Measurements from ENCODE around the gene HCRTR1. TPM values are rescaled to one million over a fixed set of nuclear protein-coding genes. Genes with fewer than 3 reads are reported as not detected.

The HCRTR1 gene
- total RNA-seq, result not detected in 2 replicates

DNA sequence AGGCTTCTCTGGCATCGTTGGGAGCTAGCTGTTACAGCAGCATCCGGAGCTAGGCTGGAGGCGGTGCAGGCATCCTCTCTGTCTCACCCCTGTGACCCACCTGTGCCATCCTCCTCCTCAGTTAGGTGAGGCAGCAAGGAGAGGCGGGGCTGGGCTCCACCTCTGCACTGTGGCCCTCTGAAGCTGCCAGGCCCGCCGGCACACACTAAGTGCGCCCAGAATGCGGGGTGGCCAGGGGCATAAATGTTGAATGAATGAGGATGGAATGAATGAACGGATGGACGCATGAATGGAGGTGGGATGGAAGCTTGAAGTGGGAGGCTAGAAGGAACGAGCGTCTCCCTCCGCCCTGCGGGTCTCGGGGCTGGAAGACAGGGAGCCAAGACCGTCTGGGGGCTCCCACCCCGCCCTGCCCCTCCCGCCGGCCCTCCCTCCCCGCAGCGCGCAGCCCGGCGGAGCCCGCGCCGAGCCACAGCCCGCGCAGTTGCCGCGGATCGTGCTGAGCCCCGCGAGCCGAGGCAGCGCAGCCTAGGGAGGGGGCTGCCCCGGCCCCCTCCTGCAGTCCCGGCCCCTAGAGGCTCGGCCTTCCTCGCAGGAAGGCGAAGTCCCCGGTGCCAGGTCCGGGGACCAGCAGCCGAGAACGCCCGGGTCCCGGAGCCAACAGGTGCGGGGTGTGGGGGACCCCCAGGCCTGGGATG lies at the start of gene HCRTR1:
HCRTR1 (plus strand) TSS at position 472 of the 698 bp plus-strand sequence. CDS start 1,504 bp downstream, outside the sequence.

DNA sequence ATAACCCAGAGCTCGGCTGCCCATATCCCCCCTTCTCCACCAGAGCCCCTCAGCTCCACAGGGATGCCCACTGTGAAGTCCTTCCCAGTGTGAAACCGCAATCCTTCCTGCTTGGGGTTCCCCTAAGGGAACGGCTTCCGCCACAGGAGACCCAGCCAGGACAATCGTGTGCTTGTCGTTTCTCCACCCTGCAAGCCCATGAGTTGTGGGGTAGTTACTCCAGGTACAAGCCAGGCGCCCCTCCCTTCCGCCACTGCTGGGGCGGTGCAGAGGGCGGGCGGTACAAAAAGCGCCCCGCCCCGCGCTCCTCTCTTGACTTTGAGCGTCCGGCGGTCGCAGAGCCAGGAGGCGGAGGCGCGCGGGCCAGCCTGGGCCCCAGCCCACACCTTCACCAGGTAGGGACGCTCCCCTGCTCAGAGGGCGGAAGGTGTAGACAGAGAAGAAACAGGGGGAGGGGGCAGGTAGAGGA lies 41.3 kb upstream of the HCRTR1 start, which contains the start of gene TINAGL1:
TINAGL1 (plus strand) TSS at position 315 of the 469 bp plus-strand sequence. CDS start 634 bp downstream, outside the sequence.

DNA sequence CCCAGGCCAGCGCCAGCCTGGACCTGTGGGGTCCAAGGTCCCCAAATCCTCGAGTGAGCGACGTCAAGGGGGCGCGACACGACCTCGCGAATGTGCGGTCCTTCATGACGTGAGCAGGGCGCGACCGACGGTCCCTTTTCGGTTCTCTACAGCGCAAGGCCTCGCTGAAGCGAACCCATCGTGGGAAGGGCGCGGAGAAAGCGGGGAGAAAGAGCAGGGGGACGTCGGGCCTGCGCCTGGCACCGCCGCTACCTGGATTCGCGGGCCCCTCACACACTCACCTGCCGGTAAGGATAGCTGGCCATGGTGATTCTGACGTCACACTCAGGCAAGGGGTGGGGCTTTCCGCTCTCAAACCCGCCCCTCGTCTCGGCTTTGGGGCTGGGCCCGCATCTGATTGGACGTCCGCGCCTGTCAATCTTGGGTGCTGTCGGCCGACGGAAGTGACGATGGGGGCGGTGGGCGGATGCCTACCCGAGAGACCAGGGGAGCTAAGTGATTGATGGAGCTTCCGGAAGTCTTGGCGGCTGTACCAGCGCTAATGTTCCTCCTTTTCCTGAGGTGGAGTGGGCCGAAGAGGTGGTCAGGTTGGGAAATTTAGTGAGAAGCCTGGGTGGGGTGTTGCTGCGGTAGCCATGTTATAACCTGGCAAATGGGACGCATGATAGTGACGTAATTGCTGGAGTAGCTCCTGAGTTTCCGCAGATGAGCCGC lies 27.2 kb downstream of the HCRTR1 start, which contains the start of gene PEF1:
PEF1 (minus strand) TSS at position 317 of the 714 bp plus-strand sequence; CDS start at position 305, 12 bp downstream.

Other genes starting within 250 kb of the HCRTR1 start
- gene FABP3, start 244.6 kb upstream of the HCRTR1 start, total RNA-seq, result 2.4 TPM in 1 of 2 replicates, not detected in the other
- gene SERINC2, start 204.5 kb upstream of the HCRTR1 start, total RNA-seq, result 0.68 and 3.7 TPM in 2 replicates
- 9.4 and 12.2 TPM in 2 replicates for gene TINAGL1, start 41.2 kb upstream of the HCRTR1 start, total RNA-seq
- 47.7 and 53.0 TPM in 2 replicates for gene PEF1, start 27.2 kb downstream of the HCRTR1 start, total RNA-seq
- 92.6 and 160 TPM in 2 replicates for gene COL16A1, start 86.3 kb downstream of the HCRTR1 start, total RNA-seq
- 6.9 and 10.5 TPM in 2 replicates for gene ADGRB2, start 146.7 kb downstream of the HCRTR1 start, total RNA-seq
- 18.3 and 23.2 TPM in 2 replicates for gene SPOCD1, start 198.3 kb downstream of the HCRTR1 start, total RNA-seq